Spinal cord (tissue), 10 donors: ENCODE data around the gene COMMD8. TPM values are rescaled to one million over a fixed set of nuclear protein-coding genes. Genes with fewer than 3 reads are reported as not detected.
A peak's percentile ranks its signal among the peaks of the same experiment; 100 is the strongest.
"Not testable (repeated sequence)": the region's sequence is repeated elsewhere in the genome, so short reads cannot be mapped to it uniquely, and the experiment has no call there.

Source experiments
- DNase-seq, 6 donors: peaks; one replicate each; pipeline versions ENCODE4 v3.0.0 to v3.0.0-alpha.2; 2013 to 2015; ENCODE audit warnings: low spot score in 6 of 6, low read depth in 4 of 6
- H3K27ac ChIP-seq: one replicate; pipeline ENCODE4 v1.5.1; 2013; ENCODE audit warnings: low read depth, low read length, control low read depth
- H3K27me3 ChIP-seq: one replicate; pipeline ENCODE4 v1.6.1; 2013; ENCODE audit warnings: low read length; ENCODE audit not compliant: control insufficient read depth, insufficient read depth
- H3K36me3 ChIP-seq: one replicate; pipeline ENCODE4 v1.6.1; 2013; ENCODE audit warnings: low read length; ENCODE audit not compliant: control insufficient read depth, insufficient read depth
- H3K4me1 ChIP-seq: one replicate; pipeline ENCODE4 v1.6.1; 2013; ENCODE audit warnings: low read length; ENCODE audit not compliant: control insufficient read depth, insufficient read depth
- H3K4me3 ChIP-seq: one replicate; pipeline ENCODE4 v1.5.1; 2013; ENCODE audit warnings: low read depth, low read length, control low read depth
- H3K9me3 ChIP-seq: one replicate; pipeline ENCODE4 v1.6.1; 2013; ENCODE audit warnings: low read length; ENCODE audit not compliant: control insufficient read depth, insufficient read depth
- WGBS: methylation state at CpG from one replicate; pipeline ENCODE4 v1.1.5; 2013; ENCODE audit warnings: missing lambda C conversion rate; ENCODE audit not compliant: insufficient coverage; 5-methylcytosine and 5-hydroxymethylcytosine counted together
- polyA plus RNA-seq, 2 donors: library from polyadenylated mRNA; unstranded; fragments of 120-200 nt; gene quantifications; one replicate each; pipeline ENCODE4 v1.2.1, GENCODE V29; 2013; ENCODE audit not compliant: insufficient read length in 2 of 2
- total RNA-seq, 2 donors: library from RNA; depleted of rRNA in 1 of 2; stranded (reverse); fragments of 120-200 nt in 1 of 2; fragments of >200 nt in 1 of 2; gene quantifications; one replicate each; pipeline versions ENCODE4 v1.2.3 to v1.2.4, GENCODE V29; 2013 to 2014
- donor health status: healthy.

Gene COMMD8
- total and polyA plus RNA-seq, 4 donors: 14.8 to 23.4 (median 17.1) TPM

DNA sequence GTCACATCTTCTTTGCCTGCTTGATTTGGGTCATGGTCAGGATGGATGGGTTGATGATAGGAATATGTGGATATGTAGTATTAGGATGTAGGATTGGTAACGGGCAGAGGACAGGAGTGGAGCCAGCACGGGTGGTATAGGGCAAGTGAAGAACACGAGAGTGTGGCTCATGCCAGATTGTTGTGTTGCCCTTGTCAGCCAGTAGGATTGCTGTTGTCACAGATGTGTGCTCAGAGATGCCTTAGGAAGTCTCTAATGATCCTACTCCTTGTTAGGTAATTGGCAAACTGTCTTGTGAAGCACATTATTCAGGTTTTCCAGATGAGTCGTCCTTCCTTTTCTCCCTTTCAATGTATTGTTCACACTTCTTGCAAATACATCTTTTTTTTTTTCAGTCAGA, 27.0 kb upstream of the COMMD8 start:
- Histone ChIP-seq H3K27me3 (no peaks in the 10 kb centered on the region), H3K4me3 (no peak overlapping the region), H3K27ac (no peak overlapping the region), H3K4me1 (no peaks in the 10 kb centered on the region), H3K9me3 (no peaks in the 10 kb centered on the region), H3K36me3 (no peaks in the 10 kb centered on the region)
- 71% methylated on average over 3 of the region's 4 CpGs for WGBS
- DNase-seq: no peak

GRCh38 chr4:47488706-47489105, 25.2 kb upstream of the COMMD8 start:
- no peaks in the 10 kb centered on the region for H3K36me3 ChIP-seq
- WGBS: no CpG with 5 or more reads among the region's 3 CpGs
- peaks cover 3% of the 10 kb centered on the region for H3K4me1 ChIP-seq
- H3K4me3 ChIP-seq: no peak overlapping the region
- no peaks in the 10 kb centered on the region for H3K9me3 ChIP-seq
- no peak overlapping the region for H3K27ac ChIP-seq
- no peak for DNase-seq
- no peaks in the 10 kb centered on the region for H3K27me3 ChIP-seq

GRCh38 chr4:47486727-47487126, 23.2 kb upstream of the COMMD8 start:
- not testable (repeated sequence) for H3K27ac ChIP-seq, H3K27me3 ChIP-seq, H3K4me1 ChIP-seq, H3K9me3 ChIP-seq, DNase-seq, H3K36me3 ChIP-seq
- peak overlapping the region; percentile 61 for H3K4me3 ChIP-seq
- WGBS: 96% methylated on average over 5 of the region's 9 CpGs

DNA sequence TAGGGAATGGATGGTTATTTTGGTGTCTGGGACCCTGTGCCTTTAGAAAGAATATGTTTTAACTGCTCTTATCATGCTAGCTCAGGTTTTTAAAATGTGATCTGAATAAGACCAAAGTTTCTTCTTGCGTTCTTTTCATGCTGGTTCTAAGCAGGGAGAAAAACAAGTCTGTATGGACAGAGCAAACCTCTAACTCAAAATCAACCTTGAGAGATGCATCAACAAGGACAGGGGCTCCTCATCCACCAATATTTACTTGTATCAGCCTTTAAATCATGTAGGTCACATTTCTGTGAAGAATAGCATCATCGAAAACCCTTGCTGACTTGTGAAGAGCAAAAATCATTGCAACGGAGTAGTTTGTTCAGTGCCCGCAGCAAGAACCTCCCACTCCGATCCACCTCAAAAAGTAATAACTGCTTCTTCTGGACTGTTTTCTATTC, 22.8 kb upstream of the COMMD8 start:
- 32% methylated on average over 3 of the region's 5 CpGs for WGBS
- DNase-seq: peak in 2 of 6 donors; percentile 28 to 31

DNA sequence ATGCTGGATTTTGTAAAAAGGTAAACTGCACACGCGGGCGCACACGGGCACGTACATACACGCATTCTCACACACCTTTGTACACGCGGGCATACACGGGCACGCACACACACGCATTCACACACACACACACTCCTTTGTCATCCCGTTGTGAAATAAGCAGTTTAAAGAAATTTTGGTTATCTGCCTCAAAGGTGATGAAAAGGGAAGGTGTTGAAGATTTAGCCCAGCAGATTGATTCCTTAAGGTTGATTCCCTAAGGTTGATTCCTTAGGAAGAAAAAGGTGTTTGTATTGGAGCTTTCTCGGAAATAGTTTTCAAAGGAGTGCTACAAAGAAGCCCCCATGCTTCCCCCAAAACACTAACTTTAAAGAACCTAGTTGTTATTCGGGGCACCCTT, 22.3 kb upstream of the COMMD8 start:
- Histone ChIP-seq H3K4me3 (peak overlapping the region; percentile 61), H3K36me3 (no peaks in the 10 kb centered on the region), H3K27ac (peak overlapping the region; percentile 83), H3K4me1 (peaks cover 3% of the 10 kb centered on the region), H3K9me3 (no peaks in the 10 kb centered on the region), H3K27me3 (no peaks in the 10 kb centered on the region)
- DNase-seq: peak in 2 of 6 donors; percentile 29 to 31
- no CpG with 5 or more reads among the region's 14 CpGs for whole genome bisulfite sequencing

More for the DNA sequence above, 22.8 kb upstream of the COMMD8 start:
- H3K4me1 ChIP-seq: peaks cover 3% of the 10 kb centered on the region
- H3K36me3 ChIP-seq: no peaks in the 10 kb centered on the region
- peak overlapping the region; percentile 61 for H3K4me3 ChIP-seq
- H3K27ac ChIP-seq: peak overlapping the region; percentile 83
- no peaks in the 10 kb centered on the region for H3K9me3 ChIP-seq
- no peaks in the 10 kb centered on the region for H3K27me3 ChIP-seq

GRCh38 chr4:47485047-47485692, 21.7 kb upstream of the COMMD8 start, which contains the start of gene ATP10D:
ATP10D (plus strand) TSS chr4:47485275; CDS start chr4:47512541, 27,266 bp downstream.
- DNase-seq: peak; percentile 77 to 97 (median 88)
- H3K27ac ChIP-seq: peak within 1 kb of the TSS; percentile 83
- H3K4me1 ChIP-seq: peaks cover 3% of the 10 kb centered on the region
- 1% methylated on average over 24 of the region's 34 CpGs for whole genome bisulfite sequencing
- H3K4me3 ChIP-seq: peak within 1 kb of the TSS; percentile 61
- H3K36me3 ChIP-seq: no peaks in the 10 kb centered on the region
- no peaks in the 10 kb centered on the region for H3K9me3 ChIP-seq
- H3K27me3 ChIP-seq: no peaks in the 10 kb centered on the region

- H3K9me3 ChIP-seq: no peaks in the 10 kb centered on the region
- DNase-seq: no peak
- no peak overlapping the region for H3K4me3 ChIP-seq
- peaks cover 3% of the 10 kb centered on the region for H3K4me1 ChIP-seq
- H3K36me3 ChIP-seq: no peaks in the 10 kb centered on the region
- 100% methylated on average over 2 of the region's 3 CpGs for WGBS
- no peak overlapping the region for H3K27ac ChIP-seq
- H3K27me3 ChIP-seq: no peaks in the 10 kb centered on the region
These were observed 20.7 kb upstream of the COMMD8 start for GRCh38 chr4:47484168-47484567.

- 59% methylated on average over 3 of the region's 3 CpGs for WGBS
- Histone ChIP-seq H3K9me3 (no peaks in the 10 kb centered on the region), H3K36me3 (no peaks in the 10 kb centered on the region), H3K27me3 (no peaks in the 10 kb centered on the region), H3K27ac (no peak overlapping the region), H3K4me3 (no peak overlapping the region), H3K4me1 (peaks cover 3% of the 10 kb centered on the region)
- DNase-seq: no peak
These were observed 20.2 kb upstream of the COMMD8 start for GRCh38 chr4:47483745-47484144.

DNA sequence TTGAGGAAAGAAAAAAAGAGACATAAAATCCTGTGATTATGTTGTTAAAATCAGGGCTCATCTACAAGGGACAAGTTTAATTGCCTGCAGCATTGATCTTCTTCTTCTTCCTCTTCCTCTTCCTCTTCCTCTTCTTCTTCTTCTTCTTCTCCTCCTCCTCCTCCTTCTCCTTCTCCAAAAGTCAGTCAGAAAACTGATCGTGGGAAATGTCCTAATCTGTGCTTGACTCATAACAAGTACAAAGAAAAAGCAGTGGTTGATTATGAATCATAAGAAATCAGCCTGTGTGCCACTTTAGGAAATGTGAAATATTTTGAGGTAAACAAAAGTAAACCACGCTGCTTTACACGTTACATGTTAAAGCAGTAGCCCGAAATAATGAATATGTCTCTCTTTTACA, 18.8 kb upstream of the COMMD8 start:
- H3K4me3 ChIP-seq: no peak overlapping the region
- H3K4me1 ChIP-seq: peaks cover 3% of the 10 kb centered on the region
- no peak overlapping the region for H3K27ac ChIP-seq
- WGBS: no CpG with 5 or more reads among the region's 4 CpGs
- no peaks in the 10 kb centered on the region for H3K9me3 ChIP-seq
- H3K27me3 ChIP-seq: no peaks in the 10 kb centered on the region
- H3K36me3 ChIP-seq: no peaks in the 10 kb centered on the region
- no peak for DNase-seq

GRCh38 chr4:47478804-47479203, 15.3 kb upstream of the COMMD8 start:
- DNase-seq: no peak
- Histone ChIP-seq H3K36me3 (no peaks in the 10 kb centered on the region), H3K4me3 (no peak overlapping the region), H3K27ac (no peak overlapping the region), H3K27me3 (no peaks in the 10 kb centered on the region), H3K9me3 (no peaks in the 10 kb centered on the region), H3K4me1 (no peaks in the 10 kb centered on the region)
- 71% methylated on average over 4 of the region's 4 CpGs for WGBS
